HepG2 (cell line): ENCODE data around the gene HTRA2. TPM values are rescaled to one million over a fixed set of nuclear protein-coding genes. Genes with fewer than 3 reads are reported as not detected.

Experiments
- DNMT1 ChIP-seq: sonication (generic); formaldehyde crosslinking; IDR thresholded peaks from 2 replicates; pipeline ENCODE4 v1.5.1; 2020; ENCODE audit warnings: mild to moderate bottlenecking, missing genetic modification reagents
- FOXA3 ChIP-seq: IDR thresholded peaks from 2 replicates; pipeline ENCODE4 v1.6.1; 2016; ENCODE audit warnings: missing genetic modification reagents, missing compliant biosample characterization
- GATA4 ChIP-seq: sonication (generic); IDR thresholded peaks from 2 replicates; pipeline ENCODE4 v1.6.1; 2016; ENCODE audit warnings: antibody characterized with exemption, low read depth, borderline replicate concordance
- GPBP1L1 ChIP-seq: sonication (generic); formaldehyde crosslinking; IDR thresholded peaks from 2 replicates; pipeline ENCODE4 v1.5.0; 2020; ENCODE audit warnings: mild to moderate bottlenecking, missing genetic modification reagents
- HNRNPH1 ChIP-seq: fragments of 200-400 bp; formaldehyde crosslinking; optimal IDR thresholded peaks from 2 replicates; pipeline ENCODE3; 2017; ENCODE audit warnings: mild to moderate bottlenecking, low read depth, low read length
- JUND ChIP-seq: sonication (generic); formaldehyde crosslinking; IDR thresholded peaks from 2 replicates; pipeline ENCODE4 v1.8.0; 2022; ENCODE audit warnings: mild to moderate bottlenecking, missing genetic modification reagents
- MIXL1 ChIP-seq: IDR thresholded peaks from 2 replicates; pipeline ENCODE4 v1.6.1; 2016
- MTF1 ChIP-seq: sonication (generic); formaldehyde crosslinking; IDR thresholded peaks from 2 replicates; pipeline ENCODE4 v1.5.0; 2020; ENCODE audit warnings: missing genetic modification reagents
- NONO ChIP-seq, 2 experiments: fragments of 450-650 bp in 1 of 2; sonication (generic) in 1 of 2; formaldehyde crosslinking in 1 of 2; IDR thresholded peaks in 1 of 2; conservative IDR thresholded peaks in 1 of 2; 2 replicates each; pipeline versions ENCODE4 v1.6.1 to v1.8.0; 2017 to 2022; ENCODE audit warnings: mild to moderate bottlenecking in 1 of 2, missing genetic modification reagents in 1 of 2, moderate library complexity in 1 of 2
- PHF5A ChIP-seq: IDR thresholded peaks from one replicate; pipeline ENCODE4 v1.6.1; 2018; ENCODE audit warnings: low read depth, missing genetic modification reagents; ENCODE audit not compliant: unreplicated experiment
- RCOR2 ChIP-seq: IDR thresholded peaks from 2 replicates; pipeline ENCODE4 v1.6.1; 2016; ENCODE audit warnings: missing biosample characterization, missing genetic modification reagents
- TOE1 ChIP-seq: sonication (generic); formaldehyde crosslinking; IDR thresholded peaks from 2 replicates; pipeline ENCODE4 v1.4.0; 2020; ENCODE audit warnings: mild to moderate bottlenecking, missing genetic modification reagents
- ZIK1 ChIP-seq: sonication (generic); formaldehyde crosslinking; IDR thresholded peaks from 2 replicates; pipeline ENCODE4 v1.5.0; 2020; ENCODE audit warnings: mild to moderate bottlenecking, low read depth, missing genetic modification reagents, borderline replicate concordance
- ZKSCAN1 ChIP-seq: fragments of 150-350 bp; IDR thresholded peaks from 2 replicates; pipeline ENCODE4 v1.6.1; 2014; ENCODE audit warnings: low read length
- ZNF329 ChIP-seq: sonication (generic); formaldehyde crosslinking; IDR thresholded peaks from 2 replicates; pipeline ENCODE4 v1.9.0; 2021; ENCODE audit warnings: low read depth, mild to moderate bottlenecking, missing genetic modification reagents
- ZNF407 ChIP-seq: sonication (generic); formaldehyde crosslinking; IDR thresholded peaks from one replicate; pipeline ENCODE4 v1.5.1; 2020; ENCODE audit warnings: mild to moderate bottlenecking, missing genetic modification reagents; ENCODE audit errors: not compliant biosample characterization
- ZNF431 ChIP-seq: sonication (generic); formaldehyde crosslinking; IDR thresholded peaks from 2 replicates; pipeline ENCODE4 v1.9.0; 2022; ENCODE audit warnings: missing genetic modification reagents, low read depth, mild to moderate bottlenecking, borderline replicate concordance
- ZNF549 ChIP-seq: sonication (generic); formaldehyde crosslinking; IDR thresholded peaks from 2 replicates; pipeline ENCODE4 v1.5.0; 2020; ENCODE audit warnings: missing genetic modification reagents
- polyA plus RNA-seq, 8 experiments: library from polyadenylated mRNA; depleted of rRNA in 3 of 8; stranded (reverse) in 7 of 8; unstranded in 1 of 8; fragments of >200 nt; fragmentation: Illumina TruSeq in 4 of 8; extraction: Trizol in 4 of 8; gene quantifications; 2 replicates each; pipeline versions ENCODE4 v1.2.1 to v1.2.3, GENCODE V29; 2011 to 2016; ENCODE audit warnings: low read depth in 4 of 8, missing spikeins in 1 of 8, mixed read lengths in 1 of 8; ENCODE audit not compliant: insufficient read depth in 1 of 8
- total RNA-seq, 5 experiments: library from RNA; depleted of rRNA; stranded (reverse); fragments of >200 nt; fragmentation: Illumina TruSeq; extraction: Trizol; gene quantifications; 2 replicates each; pipeline ENCODE4 v1.2.3, GENCODE V29; 2016; ENCODE audit warnings: low read depth in 1 of 5

HTRA2 gene
- total and polyA plus RNA-seq, 2 of the 13 experiments (the other 11 are each of a cell fraction or from before 2014, with no cell fraction given), result 47.7 to 50.3 TPM

- TF ChIP-seq ZNF407 (CRISPR knock-in tag) (peak; percentile 87), ZNF329 (CRISPR knock-in tag) (peak; percentile 55; the same call in 1 of the 2 replicates), RCOR2 (CRISPR knock-in tag) (no peak), ZNF549 (CRISPR knock-in tag) (peak; percentile 19; the same call in 1 of the 2 replicates), DNMT1 (CRISPR knock-in tag) (peak; percentile 64; the same call in 1 of the 2 replicates), JUND (CRISPR knock-in tag) (peak; percentile 55; the same call in 1 of the 2 replicates), MTF1 (CRISPR knock-in tag) (0 out of 2 replicates have a peak, but pooled peaks have one; percentile 31), GATA4 (no peak), ZKSCAN1 (no peak), MIXL1 (CRISPR knock-in tag) (no peak), ZNF431 (CRISPR knock-in tag) (no peak; the same call in 1 of the 2 replicates), HNRNPH1 (no peak), PHF5A (CRISPR knock-in tag) (peak; percentile 23), NONO (IDR thresholded peaks at IDR 0.05) (no peak), NONO (CRISPR knock-in tag; conservative IDR thresholded peaks at IDR 0.05) (peak; percentile 70; the same call in 1 of the 2 replicates), GPBP1L1 (CRISPR knock-in tag) (no peak), ZIK1 (CRISPR knock-in tag) (peak; percentile 77; the same call in 1 of the 2 replicates), TOE1 (CRISPR knock-in tag) (no peak), FOXA3 (no peak; the same call in 1 of the 2 replicates)
Measured at GRCh38 chr2:74502720-74503505, 26.8 kb upstream of the HTRA2 start (continued).
